Measurements from ENCODE around the gene NUTM1. TPM values are rescaled to one million over a fixed set of nuclear protein-coding genes. Genes with fewer than 3 reads are reported as not detected.

NUTM1 gene
- total RNA-seq, 1 experiment from 2014 or later = 0.07 TPM

- POLR2A ChIA-PET = no interaction called here
- H3K9me2 ChIP-seq (ENCODE audit: insufficient read depth) = no peaks in the 10 kb centered on the region
- H3K4me1 ChIP-seq (ENCODE audit: control insufficient read depth in 1 of 2, insufficient read depth in 2 of 2, low read length in 2 of 2) = peaks cover 5 to 16% of the 10 kb centered on the region in 2 experiments; a peak in 3 of 4 replicates
- no peak overlapping the region for H3K9ac ChIP-seq (ENCODE audit: low read length)
- H3K36me3 ChIP-seq (ENCODE audit: control insufficient read depth in 1 of 2, insufficient read depth in 2 of 2, low read length in 2 of 2) = no peaks in the 10 kb centered on the region
- CTCF ChIA-PET = no interaction called here
- RAD21 ChIA-PET (ENCODE audit: low non-redundant PET in 1 of 2, low total read pairs in 2 of 2, uncharacterized antibody in 2 of 2, unreplicated experiment in 2 of 2) = no interaction called here
- no peak overlapping the region for H3K4me3 ChIP-seq (replicated peaks in 1 of 2; ENCODE audit: low read depth in 1 of 2, low read length in 2 of 2)
- no peak overlapping the region for H3K27ac ChIP-seq (ENCODE audit: low read depth, low read length)
- DNase-seq (ENCODE audit: low read depth, low spot score) = no peak
- no peak overlapping the region for H2AFZ ChIP-seq (ENCODE audit: low read depth, low read length, poor library complexity, severe bottlenecking)
- no peaks in the 10 kb centered on the region for H3K9me3 ChIP-seq (ENCODE audit: control insufficient read depth in 1 of 2, insufficient read depth in 1 of 2, low read depth in 1 of 2, low read length in 2 of 2)
- intact Hi-C loops (cut with micrococcal nuclease) = no loop called here
- no peak overlapping the region for H3K4me2 ChIP-seq (ENCODE audit: low read length)
- BruUV-seq (replicated peaks) = no TSS peak
- no peaks in the 10 kb centered on the region for H4K20me1 ChIP-seq (ENCODE audit: insufficient read depth)
- no peak for TF ChIP-seq ZNF274 (IDR thresholded peaks at IDR 0.05; ENCODE audit: low read depth, low read length)
- no peak for TF ChIP-seq CTCF (IDR thresholded peaks at IDR 0.05 in 2 of 3, conservative IDR thresholded peaks at IDR 0.05 in 1 of 3; ENCODE audit: borderline replicate concordance in 1 of 3, insufficient read depth in 1 of 3, low read depth in 2 of 3, low read length in 2 of 3)
- H3K27me3 ChIP-seq (ENCODE audit: insufficient read depth, low read length) = no peaks in the 10 kb centered on the region
- H3K79me2 ChIP-seq (ENCODE audit: insufficient read depth, low read length) = no peaks in the 10 kb centered on the region
- no peak for ATAC-seq
Observed at GRCh38 chr15:34325368-34325767, 17.7 kb upstream of the NUTM1 start.

GRCh38 chr15:34327906-34328305 lies 15.2 kb upstream of the NUTM1 start:
- ChIA-PET CTCF (no interaction called here), POLR2A (interaction anchor here (1.0 kb wide), 1 partner anchor 10 kb away, joined by 3 read pairs; no protein-coding TSS in a partner anchor), RAD21 (ENCODE audit: low non-redundant PET in 1 of 2, low total read pairs in 2 of 2, uncharacterized antibody in 2 of 2, unreplicated experiment in 2 of 2) (no interaction called here)
- no peak overlapping the region for H3K4me3 ChIP-seq (replicated peaks in 1 of 2; ENCODE audit: low read depth in 1 of 2, low read length in 2 of 2)
- H3K9ac ChIP-seq (ENCODE audit: low read length) = no peak overlapping the region
- H3K9me3 ChIP-seq (ENCODE audit: control insufficient read depth in 1 of 2, insufficient read depth in 1 of 2, low read depth in 1 of 2, low read length in 2 of 2) = no peaks in the 10 kb centered on the region
- H3K27me3 ChIP-seq (ENCODE audit: insufficient read depth, low read length) = no peaks in the 10 kb centered on the region
- no peak overlapping the region for H3K4me2 ChIP-seq (ENCODE audit: low read length)
- BruUV-seq (replicated peaks) = no TSS peak
- H3K27ac ChIP-seq (ENCODE audit: low read depth, low read length) = no peak overlapping the region
- no peaks in the 10 kb centered on the region for H3K9me2 ChIP-seq (ENCODE audit: insufficient read depth)
- no peaks in the 10 kb centered on the region for H4K20me1 ChIP-seq (ENCODE audit: insufficient read depth)
- H3K36me3 ChIP-seq (ENCODE audit: control insufficient read depth in 1 of 2, insufficient read depth in 2 of 2, low read length in 2 of 2) = no peaks in the 10 kb centered on the region
- no peak overlapping the region for H2AFZ ChIP-seq (ENCODE audit: low read depth, low read length, poor library complexity, severe bottlenecking)
- no peaks in the 10 kb centered on the region for H3K4me1 ChIP-seq (ENCODE audit: control insufficient read depth in 1 of 2, insufficient read depth in 2 of 2, low read length in 2 of 2)
- H3K79me2 ChIP-seq (ENCODE audit: insufficient read depth, low read length) = no peaks in the 10 kb centered on the region
- TF ChIP-seq REST (IDR thresholded peaks at IDR 0.05; ENCODE audit: low read depth) (no peak), POLR2AphosphoS5 (IDR thresholded peaks at IDR 0.05; ENCODE audit: low read depth, low read length) (no peak), EZH2phosphoT487 (IDR thresholded peaks at IDR 0.05; ENCODE audit: borderline replicate concordance) (no peak), SP1 (IDR thresholded peaks at IDR 0.05; ENCODE audit: low read depth) (no peak), SIN3A (IDR thresholded peaks at IDR 0.05; ENCODE audit: low read depth) (no peak), MAX (IDR thresholded peaks at IDR 0.05) (no peak), ATF3 (IDR thresholded peaks at IDR 0.05) (no peak), POLR2A (IDR thresholded peaks at IDR 0.05; ENCODE audit: borderline replicate concordance, extremely low read depth, insufficient read depth, insufficient read length) (no peak), TCF7L2 (IDR thresholded peaks at IDR 0.05; ENCODE audit: borderline replicate concordance, extremely low read depth, insufficient read depth, insufficient read length) (no peak), RAD21 (IDR thresholded peaks at IDR 0.05; ENCODE audit: low read depth) (no peak), EGR1 (IDR thresholded peaks at IDR 0.05; ENCODE audit: low read depth) (no peak), FOSL1 (IDR thresholded peaks at IDR 0.05; ENCODE audit: low read depth) (no peak)
- DNase-seq (ENCODE audit: low read depth, low spot score) (no peak), ATAC-seq (no peak)
- intact Hi-C loops (cut with micrococcal nuclease) = loop anchor here (2.0 kb wide), 1 partner anchor 15 kb away; the partner anchor contains the start of genes NOP10 and NUTM1

All from HCT116 (cell line).